GM19463 (cell line): ENCODE results near the gene CUX1.

Source experiments
- ATAC-seq: cut with Tn5 transposase; IDR thresholded peaks from one replicate; pipeline ENCODE4 v1.9.1; 2021; ENCODE audit warnings: mild to moderate bottlenecking, moderate library complexity; ENCODE audit not compliant: unreplicated experiment

CUX1 gene

DNA sequence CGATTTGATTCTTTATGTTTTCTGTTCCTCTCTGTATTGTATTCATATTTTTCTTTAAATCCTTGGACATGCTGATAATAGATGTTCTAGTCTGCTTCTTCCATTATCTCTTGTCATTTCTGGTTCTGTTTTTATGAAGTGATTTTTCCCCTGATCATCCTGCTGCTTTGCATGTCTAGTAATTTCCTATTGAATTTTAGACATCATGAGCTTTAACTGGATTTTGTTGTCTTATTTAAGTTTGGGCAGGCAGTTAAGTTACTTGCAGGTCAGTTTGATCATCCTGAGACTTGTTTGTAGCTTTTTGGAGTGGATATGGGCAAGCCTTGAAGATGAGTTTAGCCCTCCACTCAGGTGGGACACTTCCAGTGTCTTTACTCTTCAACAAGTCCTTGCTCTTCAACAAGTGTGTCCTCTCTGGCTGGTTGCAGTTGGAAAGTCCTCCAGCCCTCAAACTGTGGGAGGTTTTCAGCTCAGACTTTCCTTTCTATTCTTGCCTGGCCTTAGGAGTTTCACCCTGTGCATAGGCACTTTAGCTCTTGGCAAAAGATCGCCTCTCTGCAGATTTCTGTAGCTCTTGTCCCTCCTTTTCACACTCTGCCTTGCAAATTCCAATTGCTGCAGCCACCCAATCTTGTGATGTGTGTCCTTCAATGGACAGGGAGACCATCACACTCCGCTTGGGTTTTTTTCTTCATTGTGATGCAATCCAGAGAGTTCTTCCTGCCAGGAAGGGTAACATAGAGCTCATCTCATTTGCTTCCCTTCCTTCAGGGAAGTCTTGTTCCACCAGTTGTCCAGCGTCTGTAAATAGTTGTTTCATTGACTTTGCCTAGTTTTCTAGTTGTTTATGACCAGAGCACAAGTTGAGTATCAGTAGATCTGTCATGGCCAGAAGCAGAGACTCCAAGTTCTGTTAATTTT, 272.0 kb downstream of the CUX1 start:
- ATAC-seq: no peak

- no peak for ATAC-seq
These were observed 276.3 kb downstream of the CUX1 start for GRCh38 chr7:102093599-102094315.

GRCh38 chr7:102094316-102094650, 276.9 kb downstream of the CUX1 start:
- ATAC-seq: no peak

GRCh38 chr7:102095321-102096011, 278.0 kb downstream of the CUX1 start:
- no peak for ATAC-seq

DNA sequence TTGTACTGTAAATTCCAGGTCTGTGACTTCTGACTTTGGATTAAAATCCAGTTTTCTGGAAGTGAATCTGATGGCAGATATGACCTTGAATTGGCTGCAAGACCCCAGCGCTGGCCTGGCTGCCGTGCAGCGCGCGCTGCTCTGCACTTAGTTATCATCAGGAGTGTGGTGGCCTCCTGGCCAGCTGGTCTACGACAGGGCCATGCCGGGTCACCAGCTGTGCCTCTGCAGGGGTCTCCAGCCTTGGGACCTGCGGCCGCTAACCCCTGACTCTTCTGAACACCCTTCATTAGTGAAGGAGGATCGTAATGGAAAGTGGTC, 278.5 kb downstream of the CUX1 start:
- no peak for ATAC-seq

- no peak for ATAC-seq
These were observed 279.4 kb downstream of the CUX1 start for GRCh38 chr7:102096706-102097427.

DNA sequence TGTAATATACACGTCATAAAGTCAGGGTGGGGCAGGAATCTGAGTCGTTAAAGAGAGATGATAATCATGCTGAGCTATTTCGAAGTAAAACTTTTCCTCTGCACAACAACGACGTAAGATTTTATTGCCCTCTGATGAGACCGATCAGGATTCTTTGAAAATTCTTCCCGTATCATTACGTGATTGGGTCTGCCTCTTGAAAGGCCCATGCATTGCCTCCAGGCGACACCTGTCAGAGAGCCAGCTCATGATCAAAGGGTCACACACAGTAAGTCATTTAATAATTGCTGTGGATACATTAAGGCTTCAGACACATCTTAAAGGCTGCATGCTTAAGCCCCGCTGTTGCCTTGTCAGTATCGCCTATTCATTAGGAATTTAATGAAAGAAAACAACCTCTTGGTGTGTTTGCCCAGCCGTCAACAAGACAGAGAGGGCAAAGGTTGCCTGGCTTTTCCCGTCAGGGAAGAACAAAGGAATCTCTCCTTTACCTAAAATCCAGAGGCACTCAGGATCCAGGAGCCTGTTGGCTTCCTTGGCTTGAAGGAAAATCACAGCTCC, 280.3 kb downstream of the CUX1 start:
- ATAC-seq: no peak

- no peak for ATAC-seq
These were observed 281.6 kb downstream of the CUX1 start for GRCh38 chr7:102098986-102099385.

DNA sequence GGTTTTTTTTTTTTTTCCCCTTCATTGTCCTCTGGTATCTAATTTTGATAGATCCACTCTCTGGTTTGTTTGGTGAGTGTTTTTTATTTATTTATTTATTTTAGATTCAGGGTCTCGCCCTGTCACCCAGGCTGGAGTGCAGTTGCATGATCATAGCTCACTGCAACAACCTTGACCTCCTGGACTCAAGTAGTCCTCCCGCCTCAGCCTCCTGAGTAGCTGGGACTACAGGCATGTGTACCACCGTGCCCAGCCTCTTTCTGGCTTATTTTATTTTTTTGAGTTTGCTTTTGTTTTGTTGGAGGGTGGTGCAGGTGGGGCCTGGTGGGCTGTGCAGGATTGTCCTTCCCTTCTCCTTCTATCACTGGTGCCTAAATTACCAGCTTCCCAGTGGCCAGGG, 282.0 kb downstream of the CUX1 start:
- no peak for ATAC-seq

DNA sequence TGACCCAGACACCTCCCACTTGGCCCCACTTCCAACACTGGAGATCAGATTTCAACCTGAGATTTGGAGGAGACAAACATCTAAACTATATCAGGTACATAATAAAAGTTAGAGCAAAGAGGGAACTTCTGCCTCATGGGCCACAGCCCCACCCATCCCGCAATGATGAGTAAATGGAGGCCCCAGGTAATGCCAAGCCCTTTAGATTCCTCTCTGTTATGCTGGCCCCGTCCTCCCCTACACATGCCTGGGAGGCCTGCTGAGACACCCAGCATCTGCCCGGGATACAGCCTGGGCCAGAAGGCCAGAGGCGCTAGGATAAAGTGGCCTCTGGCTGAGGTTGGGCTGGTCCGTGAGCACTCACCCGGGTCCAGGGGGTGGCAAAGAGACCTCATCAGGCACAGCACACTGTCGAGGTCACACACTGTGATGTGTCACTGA, 283.7 kb downstream of the CUX1 start:
- ATAC-seq: no peak

GRCh38 chr7:102101926-102102325, 284.5 kb downstream of the CUX1 start:
- ATAC-seq: no peak

- ATAC-seq: no peak
These were observed 285.6 kb downstream of the CUX1 start for GRCh38 chr7:102103027-102103372.

- ATAC-seq: no peak
These were observed 286.8 kb downstream of the CUX1 start for GRCh38 chr7:102104245-102104644.

- no peak for ATAC-seq
These were observed 289.2 kb downstream of the CUX1 start for GRCh38 chr7:102106625-102107024.

DNA sequence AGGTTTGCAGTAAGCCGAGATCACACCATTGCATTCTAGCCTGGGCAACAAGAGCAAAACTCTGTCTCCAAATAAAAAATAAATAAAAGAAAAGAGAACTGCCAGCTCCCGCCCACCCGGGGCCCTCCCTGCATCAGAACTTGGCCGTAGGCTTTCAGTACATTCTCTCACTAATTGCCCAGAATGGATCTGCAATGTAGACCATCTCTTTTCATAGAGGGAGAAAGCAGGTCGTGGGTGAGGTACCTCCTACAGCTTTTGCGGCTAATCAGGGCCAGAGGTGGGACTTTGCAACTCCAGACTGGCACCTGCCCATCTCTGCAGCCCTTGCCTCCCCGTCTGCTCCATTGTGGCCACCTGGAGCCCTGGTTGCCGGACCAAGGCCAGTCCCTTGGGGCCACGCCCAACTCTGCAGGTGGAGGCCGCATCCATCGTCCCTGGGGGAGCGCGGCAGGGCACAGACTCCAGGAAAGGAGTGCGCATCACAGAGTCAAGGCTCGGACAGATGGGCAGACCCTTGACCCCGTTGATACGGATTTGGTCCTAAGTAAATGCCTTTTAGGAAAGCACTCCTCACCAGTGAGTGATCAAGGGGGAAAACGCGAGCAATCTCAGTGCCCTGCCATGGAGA, 290.2 kb downstream of the CUX1 start:
- ATAC-seq: no peak

GRCh38 chr7:102111061-102112041, 293.9 kb downstream of the CUX1 start:
- ATAC-seq: no peak

DNA sequence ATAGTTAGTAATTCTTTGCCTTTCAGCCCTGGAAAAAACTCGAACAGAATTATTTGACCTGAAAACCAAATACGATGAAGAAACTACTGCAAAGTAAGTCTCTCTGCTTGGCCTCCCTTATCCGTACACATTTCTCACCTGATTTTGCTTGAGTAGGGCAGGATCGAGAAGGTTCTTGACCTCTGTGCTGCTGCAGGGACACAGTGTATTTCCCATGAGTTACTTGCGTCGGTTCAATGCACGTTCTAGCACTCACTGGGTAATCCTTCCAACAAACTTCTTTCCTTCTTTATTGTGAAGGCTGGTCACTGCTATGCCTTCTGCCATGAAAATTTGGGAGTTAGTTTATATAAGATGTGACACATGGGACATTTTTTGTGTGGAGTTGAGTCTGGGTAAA, 297.8 kb downstream of the CUX1 start:
- no peak for ATAC-seq

DNA sequence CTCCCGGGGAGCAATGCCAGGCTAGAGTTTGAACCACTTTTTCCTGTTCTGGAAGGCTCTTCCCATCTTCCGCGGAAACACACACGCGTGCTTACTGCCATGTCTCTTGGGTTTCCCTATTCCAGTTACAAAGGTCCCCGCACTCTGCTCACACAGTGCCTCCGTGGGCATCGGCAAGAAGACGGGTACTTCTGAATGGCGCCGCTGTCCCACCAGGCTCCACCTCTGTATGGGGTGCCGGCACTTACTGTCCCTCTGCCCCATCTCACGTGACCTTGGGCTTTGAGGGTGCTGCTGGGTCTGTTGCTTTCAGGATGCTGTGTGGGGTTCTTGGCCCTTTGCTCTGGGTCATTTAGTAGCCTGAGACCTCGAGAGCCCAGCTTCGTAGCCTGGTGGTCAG, 298.5 kb downstream of the CUX1 start:
- no peak for ATAC-seq

GRCh38 chr7:102117743-102118142, 300.3 kb downstream of the CUX1 start:
- ATAC-seq: no peak
